Epithelial cell of esophagus (primary cell): ENCODE results near the gene PLA2G4D.

ENCODE experiments used
- DNase-seq: peaks from one replicate; pipeline ENCODE4 v3.0.0; 2010; ENCODE audit warnings: low read depth
- H3K4me3 ChIP-seq: 2 replicates; pipeline ENCODE4 v1.5.1; 2011; ENCODE audit warnings: mild to moderate bottlenecking, low read length, control low read depth
- CTCF ChIP-seq: IDR thresholded peaks from 2 replicates; pipeline ENCODE4 v1.5.1; 2011; ENCODE audit warnings: low read depth, mild to moderate bottlenecking, low read length, control low read depth, inconsistent platforms; ENCODE audit not compliant: insufficient read depth; ENCODE audit errors: missing control alignments

Gene PLA2G4D

GRCh38 chr15:42072141-42072685, 22.1 kb downstream of the PLA2G4D start:
- DNase-seq: no peak
- no peak overlapping the region for H3K4me3 ChIP-seq
- no peak for TF ChIP-seq CTCF

GRCh38 chr15:42071717-42072116, 22.6 kb downstream of the PLA2G4D start:
- DNase-seq: no peak
- no peak overlapping the region for H3K4me3 ChIP-seq
- TF ChIP-seq CTCF: no peak

- TF ChIP-seq CTCF: no peak
- no peak for DNase-seq
- H3K4me3 ChIP-seq: no peak overlapping the region
Measured at GRCh38 chr15:42070976-42071350, 23.4 kb downstream of the PLA2G4D start.

- H3K4me3 ChIP-seq: no peak overlapping the region
- no peak for DNase-seq
- no peak for TF ChIP-seq CTCF
Measured at GRCh38 chr15:42070279-42070975, 23.9 kb downstream of the PLA2G4D start.

- no peak overlapping the region for H3K4me3 ChIP-seq
- no peak for DNase-seq
- no peak for TF ChIP-seq CTCF
Measured at GRCh38 chr15:42069496-42070278, 24.7 kb downstream of the PLA2G4D start.

GRCh38 chr15:42069025-42069424, 25.3 kb downstream of the PLA2G4D start:
- DNase-seq: no peak
- TF ChIP-seq CTCF: no peak
- no peak overlapping the region for H3K4me3 ChIP-seq
